Thoracic aorta (tissue), 2 donors: Measurements from ENCODE around the gene CXCL3. TPM values are rescaled to one million over a fixed set of nuclear protein-coding genes. Genes with fewer than 3 reads are reported as not detected.

ENCODE experiments used
- ATAC-seq: fragments of 150-250 bp; one replicate; pipeline ENCODE4 v1.8.0; 2017; ENCODE audit warnings: low read depth; ENCODE audit not compliant: insufficient number of reproducible peaks, low FRiP score
- DNase-seq: peaks from one replicate; pipeline ENCODE4 v3.0.0-alpha.2; 2020; ENCODE audit warnings: low spot score
- H3K27ac ChIP-seq, 2 donors: fragments of 200-600 bp; sonication (generic); 1 replicate in 1 of 2; 2 replicates in 1 of 2; pipeline ENCODE4 v1.5.1; 2016; ENCODE audit warnings: mild to moderate bottlenecking in 2 of 2, moderate library complexity in 2 of 2
- H3K27me3 ChIP-seq: fragments of 200-600 bp; sonication (generic); replicated peaks from 2 replicates; pipeline ENCODE4 v1.6.0; 2016; ENCODE audit warnings: mild to moderate bottlenecking; ENCODE audit not compliant: insufficient read depth
- H3K36me3 ChIP-seq: fragments of 200-600 bp; sonication (generic); one replicate; pipeline ENCODE4 v1.5.1; 2016
- H3K4me1 ChIP-seq, 2 donors: fragments of 200-600 bp; sonication (generic); 1 replicate in 1 of 2; 2 replicates in 1 of 2; pipeline versions ENCODE4 v1.5.1 to v1.6.0; 2016; ENCODE audit warnings: low read depth in 2 of 2, mild to moderate bottlenecking in 1 of 2; ENCODE audit not compliant: control insufficient read depth in 1 of 2
- H3K4me3 ChIP-seq: fragments of 200-600 bp; sonication (generic); 2 replicates; pipeline ENCODE4 v1.5.1; 2016; ENCODE audit warnings: mild to moderate bottlenecking
- H3K9me3 ChIP-seq: fragments of 200-600 bp; sonication (generic); 2 replicates; pipeline ENCODE4 v1.5.1; 2016
- CTCF ChIP-seq: fragments of 200-600 bp; sonication (generic); IDR thresholded peaks from one replicate; pipeline ENCODE4 v1.5.1; 2019; ENCODE audit warnings: antibody characterized with exemption
- total RNA-seq, 2 donors: library from RNA; depleted of rRNA; stranded (reverse); fragments of >200 nt; gene quantifications; one replicate each; pipeline versions ENCODE4 v1.1.0 to v1.2.3, GENCODE V29; 2016

CXCL3 gene
- total RNA-seq, 2 donors from 2014 or later: 4.9 to 11.9 TPM

DNA sequence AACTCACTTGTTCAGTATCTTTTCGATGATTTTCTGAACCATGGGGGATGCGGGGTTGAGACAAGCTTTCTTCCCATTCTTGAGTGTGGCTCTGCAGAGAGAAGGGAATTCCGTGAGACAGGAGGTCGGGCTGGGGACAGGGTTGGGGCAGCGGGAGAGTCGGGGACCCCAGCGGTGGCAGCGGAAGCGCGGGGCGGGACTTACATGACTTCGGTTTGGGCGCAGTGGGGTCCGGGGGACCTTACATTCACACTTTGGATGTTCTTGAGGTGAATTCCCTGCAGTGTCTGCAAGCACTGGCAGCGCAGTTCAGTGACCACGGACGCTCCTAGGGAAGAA lies 434 bp downstream of the CXCL3 start:
- Histone ChIP-seq H3K4me3 (peak overlapping the region; percentile 75), H3K9me3 (no peaks in the 10 kb centered on the region), H3K4me1 (peaks cover 0 to 14% of the 10 kb centered on the region in 2 donors), H3K27me3 (no peaks in the 10 kb centered on the region), H3K27ac (no peak overlapping the region), H3K36me3 (no peaks in the 10 kb centered on the region)
- DNase-seq: no peak
- no peak for TF ChIP-seq CTCF
- ATAC-seq: no peak

DNA sequence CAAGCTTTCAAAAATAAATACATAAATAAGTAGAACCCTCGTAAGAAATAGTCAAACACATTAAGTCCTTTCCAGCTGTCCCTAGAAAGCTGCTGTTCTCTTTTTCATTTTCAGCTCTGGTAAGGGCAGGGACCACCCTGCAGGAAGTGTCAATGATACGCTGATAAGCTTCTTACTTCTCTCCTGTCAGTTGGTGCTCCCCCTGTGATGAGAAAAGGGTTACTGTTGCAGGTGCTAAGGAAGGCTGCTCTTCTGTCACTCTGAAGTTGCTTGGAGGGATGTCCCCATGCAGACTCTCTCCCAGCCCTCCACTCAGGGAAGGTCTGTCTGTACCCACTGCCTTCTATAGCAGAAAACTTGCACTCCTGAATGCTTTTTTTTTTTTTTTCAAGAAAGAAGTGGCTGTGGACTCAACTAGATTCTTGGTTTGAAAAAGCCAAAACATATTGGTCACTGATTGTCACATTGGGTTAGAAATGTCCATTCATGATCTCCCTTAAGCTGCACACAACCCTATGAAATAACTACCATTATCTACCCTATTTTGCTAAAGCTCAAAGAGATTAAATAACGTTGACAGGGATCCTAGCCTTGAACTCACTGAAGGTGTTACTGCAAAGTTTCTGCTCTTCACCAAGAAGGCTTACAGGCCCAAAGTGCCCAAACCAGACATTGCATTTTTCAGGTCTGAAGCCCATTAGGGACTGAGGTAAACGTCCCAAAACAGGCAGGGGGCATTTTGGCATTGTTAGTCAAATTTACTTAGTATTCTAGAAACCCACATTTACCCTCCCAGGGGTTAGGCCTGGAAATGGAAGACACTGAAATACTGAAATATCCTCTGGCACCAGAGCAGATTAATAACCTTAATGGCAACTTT lies 1.2 kb downstream of the CXCL3 start:
- Histone ChIP-seq H3K36me3 (no peaks in the 10 kb centered on the region), H3K4me3 (peak overlapping the region; percentile 75), H3K27me3 (no peaks in the 10 kb centered on the region), H3K27ac (no peak overlapping the region), H3K9me3 (no peaks in the 10 kb centered on the region), H3K4me1 (peaks cover 0 to 14% of the 10 kb centered on the region in 2 donors)
- TF ChIP-seq CTCF: no peak
- DNase-seq (no peak), ATAC-seq (no peak)

DNA sequence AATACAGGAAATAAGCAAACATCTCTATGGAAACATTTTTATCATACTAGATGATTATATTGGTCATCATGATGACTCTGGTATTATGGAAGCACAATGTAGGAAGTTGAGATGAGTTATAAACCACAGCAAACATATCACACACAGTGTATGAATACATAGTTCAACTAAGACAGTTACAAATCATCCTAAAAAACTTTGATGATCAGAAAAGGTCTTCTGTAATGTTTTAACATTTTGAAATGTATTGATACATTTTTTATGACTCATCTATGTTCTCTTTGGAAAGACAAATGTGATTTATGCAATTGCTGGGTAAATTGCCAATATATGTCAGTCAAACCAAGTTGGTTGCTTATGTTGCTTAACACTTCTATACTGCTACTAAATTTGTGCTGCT lies 4.8 kb downstream of the CXCL3 start:
- Histone ChIP-seq H3K27me3 (no peaks in the 10 kb centered on the region), H3K36me3 (no peaks in the 10 kb centered on the region), H3K9me3 (no peaks in the 10 kb centered on the region), H3K27ac (no peak overlapping the region), H3K4me3 (no peak overlapping the region), H3K4me1 (peaks cover 0 to 7% of the 10 kb centered on the region in 2 donors)
- ATAC-seq (no peak), DNase-seq (no peak)
- TF ChIP-seq CTCF: no peak

DNA sequence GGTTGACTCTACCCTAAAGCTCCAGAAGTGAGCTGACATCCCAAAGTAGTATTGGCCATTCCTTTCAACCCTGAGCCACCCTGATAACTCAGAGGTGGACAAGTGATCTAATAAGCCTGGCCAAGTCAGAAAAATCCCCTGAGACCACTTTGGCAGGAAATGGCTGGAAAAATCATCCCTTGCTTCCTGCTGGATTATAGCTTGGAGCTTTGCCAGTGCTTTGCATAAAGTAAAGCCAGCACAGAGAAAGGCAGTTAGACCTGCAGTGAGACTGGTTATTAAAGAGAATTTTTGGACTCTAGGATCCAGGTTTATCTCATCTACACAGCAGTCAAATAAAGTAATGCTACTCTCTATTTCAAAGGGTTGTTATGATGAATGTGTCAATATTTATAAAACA lies 6.4 kb downstream of the CXCL3 start:
- DNase-seq (no peak), ATAC-seq (no peak)
- no peaks in the 10 kb centered on the region for H3K4me1 ChIP-seq
- H3K36me3 ChIP-seq: no peaks in the 10 kb centered on the region
- no peak for TF ChIP-seq CTCF
- H3K27me3 ChIP-seq: no peaks in the 10 kb centered on the region
- H3K4me3 ChIP-seq: no peak overlapping the region
- H3K27ac ChIP-seq: no peak overlapping the region
- H3K9me3 ChIP-seq: no peaks in the 10 kb centered on the region

DNA sequence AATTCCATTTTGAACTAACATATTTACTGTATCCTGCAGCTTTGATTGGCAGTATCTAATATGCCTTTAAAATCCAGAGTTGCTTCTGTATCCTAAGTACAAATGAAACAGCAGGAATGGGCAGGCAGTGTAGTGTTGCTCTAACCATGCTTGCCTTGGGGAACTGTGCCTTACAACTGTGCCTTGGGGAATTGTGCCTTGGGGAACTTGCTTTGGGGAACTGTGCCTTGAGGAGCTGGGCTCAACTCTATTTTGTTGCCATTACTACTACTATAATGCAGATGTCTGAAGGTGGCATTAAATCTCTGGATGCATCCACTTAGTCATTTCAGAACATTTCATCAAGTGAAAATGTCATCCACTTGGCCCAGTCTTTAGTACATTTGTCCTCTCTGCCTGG lies 6.9 kb downstream of the CXCL3 start:
- H3K27me3 ChIP-seq: no peaks in the 10 kb centered on the region
- DNase-seq (no peak), ATAC-seq (no peak)
- no peak overlapping the region for H3K27ac ChIP-seq
- no peaks in the 10 kb centered on the region for H3K36me3 ChIP-seq
- TF ChIP-seq CTCF: no peak
- H3K4me1 ChIP-seq: no peaks in the 10 kb centered on the region
- H3K4me3 ChIP-seq: no peak overlapping the region
- no peaks in the 10 kb centered on the region for H3K9me3 ChIP-seq
